CD4-positive, alpha-beta T cell treated with Interleukin-21 for 1 hour (primary cell): ENCODE measurements around the gene INVS.
"Not testable (repeated sequence)": the region's sequence is repeated elsewhere in the genome, so short reads cannot be mapped to it uniquely, and the experiment has no call there.

Source experiments
- DNase-seq: peaks from one replicate; pipeline ENCODE4 v3.0.0-alpha.2; 2020

INVS gene

GRCh38 chr9:100098887-100099721 is at the start of gene INVS, which contains the start of gene ERP44:
Gene INVS (plus strand): TSS chr9:100099243. CDS start chr9:100104522, 5,279 bp downstream.
Gene ERP44 (minus strand): TSS chr9:100099000. CDS start chr9:100098840, 160 bp downstream.
- DNase-seq, result peak; percentile 98

- no peak for DNase-seq
These were observed 49.5 kb upstream of the INVS start for GRCh38 chr9:100049551-100049950.

- DNase-seq, result no peak
These were observed 46.7 kb upstream of the INVS start for GRCh38 chr9:100052375-100052774.

- DNase-seq, result no peak
These were observed 42.5 kb upstream of the INVS start for GRCh38 chr9:100056561-100056960.

GRCh38 chr9:100057624-100058023 is 41.4 kb upstream of the INVS start:
- no peak for DNase-seq

- no peak for DNase-seq
These were observed 40.1 kb upstream of the INVS start for GRCh38 chr9:100058699-100059579.

GRCh38 chr9:100062683-100063082 is 36.4 kb upstream of the INVS start:
- not testable (repeated sequence) for DNase-seq

GRCh38 chr9:100063185-100063584 is 35.9 kb upstream of the INVS start:
- no peak for DNase-seq

- DNase-seq, result no peak
These were observed 34.0 kb upstream of the INVS start for GRCh38 chr9:100064872-100065581.

GRCh38 chr9:100066539-100066938 is 32.5 kb upstream of the INVS start:
- no peak for DNase-seq

GRCh38 chr9:100067990-100068389 is 31.1 kb upstream of the INVS start:
- not testable (repeated sequence) for DNase-seq

- DNase-seq, result not testable (repeated sequence)
These were observed 30.0 kb upstream of the INVS start for GRCh38 chr9:100069068-100069467.

- DNase-seq, result no peak
These were observed 28.7 kb upstream of the INVS start for GRCh38 chr9:100070104-100071041.

GRCh38 chr9:100071271-100071670 is 27.8 kb upstream of the INVS start:
- no peak for DNase-seq

- DNase-seq, result no peak
These were observed 26.2 kb upstream of the INVS start for GRCh38 chr9:100072805-100073204.

GRCh38 chr9:100074093-100074492 is 24.9 kb upstream of the INVS start:
- DNase-seq, result no peak

- DNase-seq, result no peak
These were observed 24.1 kb upstream of the INVS start for GRCh38 chr9:100074989-100075388.

- not testable (repeated sequence) for DNase-seq
These were observed 22.8 kb upstream of the INVS start for GRCh38 chr9:100076256-100076655.

- no peak for DNase-seq
These were observed 16.3 kb upstream of the INVS start for GRCh38 chr9:100082782-100083181.

GRCh38 chr9:100083448-100084127 is 15.5 kb upstream of the INVS start:
- DNase-seq, result no peak

GRCh38 chr9:100084128-100084453 is 15.0 kb upstream of the INVS start:
- no peak for DNase-seq
